HepG2 (cell line): ENCODE data around the gene PIK3CB. TPM values are rescaled to one million over a fixed set of nuclear protein-coding genes. Genes with fewer than 3 reads are reported as not detected.

ENCODE experiments used
- AHDC1 ChIP-seq: sonication (generic); formaldehyde crosslinking; IDR thresholded peaks from 2 replicates; pipeline ENCODE4 v1.5.1; 2020; ENCODE audit warnings: mild to moderate bottlenecking, missing genetic modification reagents, borderline replicate concordance
- ARID5B ChIP-seq: IDR thresholded peaks from 2 replicates; pipeline ENCODE4 v1.4.0; 2020; ENCODE audit warnings: mild to moderate bottlenecking, missing genetic modification reagents
- ELF3 ChIP-seq: IDR thresholded peaks from 2 replicates; pipeline ENCODE4 v1.6.1; 2016; ENCODE audit warnings: missing genetic modification reagents, missing compliant biosample characterization
- FOXJ3 ChIP-seq: sonication (generic); formaldehyde crosslinking; IDR thresholded peaks from 2 replicates; pipeline ENCODE4 v1.4.0; 2020; ENCODE audit warnings: missing genetic modification reagents, mild to moderate bottlenecking, borderline replicate concordance
- FOXO1 ChIP-seq: sonication (generic); formaldehyde crosslinking; IDR thresholded peaks from 2 replicates; pipeline ENCODE4 v1.4.0; 2020; ENCODE audit warnings: missing genetic modification reagents
- HMG20B ChIP-seq: conservative IDR thresholded peaks from 2 replicates; pipeline ENCODE4 v1.6.1; 2016; ENCODE audit warnings: missing genetic modification reagents, missing compliant biosample characterization
- KDM6A ChIP-seq: IDR thresholded peaks from 2 replicates; pipeline ENCODE4 v1.6.1; 2016; ENCODE audit warnings: low read depth
- PLSCR1 ChIP-seq: sonication (generic); formaldehyde crosslinking; IDR thresholded peaks from 2 replicates; pipeline ENCODE4 v1.5.0; 2020; ENCODE audit warnings: missing genetic modification reagents, mild to moderate bottlenecking, borderline replicate concordance
- RARA ChIP-seq: IDR thresholded peaks from 2 replicates; pipeline ENCODE4 v1.6.1; 2016; ENCODE audit warnings: missing genetic modification reagents, missing compliant biosample characterization
- XRCC5 ChIP-seq: fragments of 200-400 bp; formaldehyde crosslinking; optimal IDR thresholded peaks from 2 replicates; pipeline ENCODE3; 2017; ENCODE audit warnings: mild to moderate bottlenecking, low read length
- ZNF225 ChIP-seq: sonication (generic); formaldehyde crosslinking; IDR thresholded peaks from 2 replicates; pipeline ENCODE4 v1.4.0; 2020; ENCODE audit warnings: mild to moderate bottlenecking, missing genetic modification reagents
- ZNF609 ChIP-seq: sonication (generic); formaldehyde crosslinking; IDR thresholded peaks from 2 replicates; pipeline ENCODE4 v1.4.0; 2020; ENCODE audit warnings: mild to moderate bottlenecking, missing genetic modification reagents, borderline replicate concordance
- ZNF841 ChIP-seq: sonication (generic); formaldehyde crosslinking; IDR thresholded peaks from 2 replicates; pipeline ENCODE4 v1.8.1; 2023; ENCODE audit warnings: missing genetic modification reagents, borderline replicate concordance
- polyA plus RNA-seq, 8 experiments: library from polyadenylated mRNA; depleted of rRNA in 3 of 8; stranded (reverse) in 7 of 8; unstranded in 1 of 8; fragments of >200 nt; fragmentation: Illumina TruSeq in 4 of 8; extraction: Trizol in 4 of 8; gene quantifications; 2 replicates each; pipeline versions ENCODE4 v1.2.1 to v1.2.3, GENCODE V29; 2011 to 2016; ENCODE audit warnings: low read depth in 4 of 8, missing spikeins in 1 of 8, mixed read lengths in 1 of 8; ENCODE audit not compliant: insufficient read depth in 1 of 8
- total RNA-seq, 5 experiments: library from RNA; depleted of rRNA; stranded (reverse); fragments of >200 nt; fragmentation: Illumina TruSeq; extraction: Trizol; gene quantifications; 2 replicates each; pipeline ENCODE4 v1.2.3, GENCODE V29; 2016; ENCODE audit warnings: low read depth in 1 of 5

Gene PIK3CB
- total and polyA plus RNA-seq, 2 of the 13 experiments (the other 11 are each of a cell fraction or from before 2014, with no cell fraction given) = 6.6 to 18.7 TPM

GRCh38 chr3:138686771-138687221 is 147.9 kb downstream of the PIK3CB start (continued):
- TF ChIP-seq ARID5B (CRISPR knock-in tag) (peak; percentile 87), FOXJ3 (CRISPR knock-in tag) (peak; percentile 63; the same call in 1 of the 2 replicates), FOXO1 (CRISPR knock-in tag) (peak; percentile 47; the same call in 1 of the 2 replicates), ELF3 (CRISPR knock-in tag) (peak; percentile 94), ZNF841 (no peak), RARA (CRISPR knock-in tag) (peak; percentile 71), KDM6A (CRISPR knock-in tag) (peak; percentile 41; the same call in 1 of the 2 replicates), HMG20B (CRISPR knock-in tag) (0 out of 2 replicates have a peak, but pooled peaks have one; percentile 18), PLSCR1 (CRISPR knock-in tag) (no peak), ZNF225 (CRISPR knock-in tag) (no peak), XRCC5 (no peak), ZNF609 (CRISPR knock-in tag) (peak; percentile 93), AHDC1 (CRISPR knock-in tag) (peak; percentile 88; the same call in 1 of the 2 replicates)
